Thoracic aorta (tissue), 2 donors: Measurements from ENCODE around the gene ARL4A. TPM values are rescaled to one million over a fixed set of nuclear protein-coding genes. Genes with fewer than 3 reads are reported as not detected.

Experiments used
- ATAC-seq: fragments of 150-250 bp; one replicate; pipeline ENCODE4 v1.8.0; 2017; ENCODE audit warnings: low read depth; ENCODE audit not compliant: insufficient number of reproducible peaks, low FRiP score
- DNase-seq: peaks from one replicate; pipeline ENCODE4 v3.0.0-alpha.2; 2020; ENCODE audit warnings: low spot score
- H3K27ac ChIP-seq, 2 donors: fragments of 200-600 bp; sonication (generic); 1 replicate in 1 of 2; 2 replicates in 1 of 2; pipeline ENCODE4 v1.5.1; 2016; ENCODE audit warnings: mild to moderate bottlenecking in 2 of 2, moderate library complexity in 2 of 2
- H3K27me3 ChIP-seq: fragments of 200-600 bp; sonication (generic); replicated peaks from 2 replicates; pipeline ENCODE4 v1.6.0; 2016; ENCODE audit warnings: mild to moderate bottlenecking; ENCODE audit not compliant: insufficient read depth
- H3K36me3 ChIP-seq: fragments of 200-600 bp; sonication (generic); one replicate; pipeline ENCODE4 v1.5.1; 2016
- H3K4me1 ChIP-seq, 2 donors: fragments of 200-600 bp; sonication (generic); 1 replicate in 1 of 2; 2 replicates in 1 of 2; pipeline versions ENCODE4 v1.5.1 to v1.6.0; 2016; ENCODE audit warnings: low read depth in 2 of 2, mild to moderate bottlenecking in 1 of 2; ENCODE audit not compliant: control insufficient read depth in 1 of 2
- H3K4me3 ChIP-seq: fragments of 200-600 bp; sonication (generic); 2 replicates; pipeline ENCODE4 v1.5.1; 2016; ENCODE audit warnings: mild to moderate bottlenecking
- H3K9me3 ChIP-seq: fragments of 200-600 bp; sonication (generic); 2 replicates; pipeline ENCODE4 v1.5.1; 2016
- total RNA-seq, 2 donors: library from RNA; depleted of rRNA; stranded (reverse); fragments of >200 nt; gene quantifications; one replicate each; pipeline versions ENCODE4 v1.1.0 to v1.2.3, GENCODE V29; 2016
- TF ChIP-seq, protein P1 (sequence below): fragments of 200-600 bp; sonication (generic); IDR thresholded peaks from one replicate; pipeline ENCODE4 v1.5.1; 2019; ENCODE audit warnings: antibody characterized with exemption

ARL4A gene, protein sequence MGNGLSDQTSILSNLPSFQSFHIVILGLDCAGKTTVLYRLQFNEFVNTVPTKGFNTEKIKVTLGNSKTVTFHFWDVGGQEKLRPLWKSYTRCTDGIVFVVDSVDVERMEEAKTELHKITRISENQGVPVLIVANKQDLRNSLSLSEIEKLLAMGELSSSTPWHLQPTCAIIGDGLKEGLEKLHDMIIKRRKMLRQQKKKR
- 10 to 100 TPM; 13.1 to 21.0 TPM for total RNA-seq

DNA sequence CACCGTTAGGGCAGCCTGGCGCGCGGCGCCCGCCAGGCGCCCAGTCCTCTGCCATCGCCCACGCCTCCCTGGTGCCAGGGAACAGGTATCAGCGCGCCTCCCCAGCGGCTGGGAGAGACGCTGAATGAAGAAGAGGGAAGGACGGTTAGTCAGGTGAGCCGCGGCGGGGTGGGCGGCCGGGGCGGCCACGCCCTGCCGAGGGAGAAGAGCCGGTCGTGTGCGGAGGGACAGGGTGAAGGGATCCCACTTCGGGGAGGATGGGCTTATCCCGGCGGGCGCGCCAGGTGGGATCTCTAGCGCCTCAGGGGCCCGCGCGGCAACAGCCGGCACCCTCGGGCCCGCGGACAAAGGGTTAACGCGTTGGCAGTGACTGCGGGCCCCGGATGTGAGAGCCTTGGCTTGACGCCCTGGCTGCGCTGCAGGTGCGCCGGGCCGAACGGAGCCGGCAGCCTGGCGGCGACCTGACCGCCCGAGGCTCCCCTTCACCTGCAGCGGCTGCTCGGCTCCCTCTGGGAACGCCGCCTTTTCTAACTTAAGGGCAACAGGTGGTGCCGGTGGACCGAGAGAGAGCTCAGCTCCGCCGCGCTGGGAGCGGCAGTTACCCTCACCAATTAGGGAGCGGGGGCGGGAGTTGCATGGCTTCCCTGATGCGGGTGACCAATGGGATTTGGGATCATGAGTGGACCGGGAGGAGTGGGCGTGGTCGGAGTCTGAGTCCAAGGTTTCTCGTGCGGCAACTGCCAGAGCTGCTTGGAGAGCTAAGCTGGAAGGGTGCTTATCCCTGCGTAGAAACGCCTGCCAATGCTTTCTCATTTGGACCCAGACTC is at the start of gene ARL4A:
TSS of gene ARL4A (plus strand) at position 743 of the 827 bp plus-strand sequence. CDS start 622 bp downstream, outside the sequence.
- H3K4me1 ChIP-seq = peaks cover 0 to 7% of the 10 kb centered on the region in 2 donors
- no peaks in the 10 kb centered on the region for H3K36me3 ChIP-seq
- TF ChIP-seq, protein P1, sequence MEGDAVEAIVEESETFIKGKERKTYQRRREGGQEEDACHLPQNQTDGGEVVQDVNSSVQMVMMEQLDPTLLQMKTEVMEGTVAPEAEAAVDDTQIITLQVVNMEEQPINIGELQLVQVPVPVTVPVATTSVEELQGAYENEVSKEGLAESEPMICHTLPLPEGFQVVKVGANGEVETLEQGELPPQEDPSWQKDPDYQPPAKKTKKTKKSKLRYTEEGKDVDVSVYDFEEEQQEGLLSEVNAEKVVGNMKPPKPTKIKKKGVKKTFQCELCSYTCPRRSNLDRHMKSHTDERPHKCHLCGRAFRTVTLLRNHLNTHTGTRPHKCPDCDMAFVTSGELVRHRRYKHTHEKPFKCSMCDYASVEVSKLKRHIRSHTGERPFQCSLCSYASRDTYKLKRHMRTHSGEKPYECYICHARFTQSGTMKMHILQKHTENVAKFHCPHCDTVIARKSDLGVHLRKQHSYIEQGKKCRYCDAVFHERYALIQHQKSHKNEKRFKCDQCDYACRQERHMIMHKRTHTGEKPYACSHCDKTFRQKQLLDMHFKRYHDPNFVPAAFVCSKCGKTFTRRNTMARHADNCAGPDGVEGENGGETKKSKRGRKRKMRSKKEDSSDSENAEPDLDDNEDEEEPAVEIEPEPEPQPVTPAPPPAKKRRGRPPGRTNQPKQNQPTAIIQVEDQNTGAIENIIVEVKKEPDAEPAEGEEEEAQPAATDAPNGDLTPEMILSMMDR = no peak
- H3K4me3 ChIP-seq = peak within 1 kb of the TSS; percentile 80
- DNase-seq (peak; percentile 98), ATAC-seq (peak; percentile 94)
- peak within 1 kb of the TSS; percentile 65 to 75 for H3K27ac ChIP-seq
- no peaks in the 10 kb centered on the region for H3K27me3 ChIP-seq
- H3K9me3 ChIP-seq = no peaks in the 10 kb centered on the region

- ATAC-seq = peak; percentile 50
- Histone ChIP-seq H3K4me3 (peak overlapping the region; percentile 44), H3K9me3 (no peaks in the 10 kb centered on the region), H3K27me3 (no peaks in the 10 kb centered on the region), H3K27ac (no peak overlapping the region), H3K36me3 (no peaks in the 10 kb centered on the region), H3K4me1 (peaks cover 0 to 4% of the 10 kb centered on the region in 2 donors)
- TF ChIP-seq, protein P1 = no peak
- DNase-seq = no peak
Measured at GRCh38 chr7:12637819-12638592, 49.4 kb upstream of the ARL4A start.

- Histone ChIP-seq H3K27ac (no peak overlapping the region), H3K4me1 (peaks cover 0 to 4% of the 10 kb centered on the region in 2 donors), H3K36me3 (no peaks in the 10 kb centered on the region), H3K27me3 (no peaks in the 10 kb centered on the region), H3K4me3 (no peak overlapping the region), H3K9me3 (no peaks in the 10 kb centered on the region)
- DNase-seq (no peak), ATAC-seq (no peak)
- TF ChIP-seq, protein P1 = peak; percentile 52
Measured at GRCh38 chr7:12638851-12639456, 48.5 kb upstream of the ARL4A start.

DNA sequence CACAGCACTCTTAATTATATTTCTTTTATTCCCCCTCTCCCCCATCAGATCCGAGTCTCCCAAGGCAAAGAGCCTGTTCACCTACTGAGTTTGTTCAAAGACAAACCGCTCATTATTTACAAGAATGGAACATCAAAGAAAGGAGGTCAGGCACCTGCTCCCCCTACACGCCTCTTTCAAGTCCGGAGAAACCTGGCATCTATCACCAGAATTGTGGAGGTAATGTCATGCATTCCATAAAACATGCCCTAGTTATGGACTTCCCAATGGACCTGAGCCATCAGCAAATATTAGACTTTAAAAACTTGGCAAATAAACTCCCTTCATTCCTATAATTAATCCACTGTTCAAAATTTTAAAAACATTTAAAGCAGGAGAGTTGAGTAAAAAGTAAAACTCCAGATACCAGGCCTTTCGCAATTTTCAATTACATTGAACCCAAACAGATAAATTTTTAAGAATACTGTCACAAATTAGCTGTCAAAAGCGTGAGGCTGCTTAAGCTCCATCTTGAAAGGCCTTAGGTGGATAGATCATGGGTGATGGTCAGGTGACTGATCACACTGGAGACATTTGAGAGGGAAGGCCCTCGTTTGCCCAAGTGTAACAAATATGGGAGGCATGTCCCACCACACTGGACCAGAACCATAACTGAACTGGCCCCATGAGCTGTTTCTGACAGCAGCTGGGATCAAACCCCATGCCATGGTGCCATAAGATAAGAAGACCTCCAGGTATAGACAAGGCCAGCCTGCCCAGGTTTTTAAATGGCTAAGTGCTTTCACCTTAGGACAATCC is 46.9 kb upstream of the ARL4A start:
- H3K36me3 ChIP-seq = no peaks in the 10 kb centered on the region
- no peak for DNase-seq
- H3K4me1 ChIP-seq = peaks cover 0 to 4% of the 10 kb centered on the region in 2 donors
- no peak for ATAC-seq
- no peaks in the 10 kb centered on the region for H3K9me3 ChIP-seq
- H3K27ac ChIP-seq = no peak overlapping the region
- TF ChIP-seq, protein P1 = no peak
- no peak overlapping the region for H3K4me3 ChIP-seq
- H3K27me3 ChIP-seq = no peaks in the 10 kb centered on the region
